Cerebellar cortex (tissue), 1 donor: Measurements from ENCODE around the gene C19orf85.
A peak's percentile ranks its signal among the peaks of the same experiment; 100 is the strongest.

Experiments used
- DNase-seq: peaks from one replicate; pipeline ENCODE4 v3.0.0-alpha.2; 2015; ENCODE audit warnings: low spot score

C19orf85 gene

GRCh38 chr19:55477905-55478304 lies 13.4 kb upstream of the C19orf85 start:
- DNase-seq, result no peak

GRCh38 chr19:55476100-55476775 lies 11.7 kb upstream of the C19orf85 start, which contains the start of gene ZNF628:
ZNF628 (plus strand) TSS chr19:55476617; CDS start chr19:55479911, 3,294 bp downstream.
- peak; percentile 98 for DNase-seq

- no peak for DNase-seq
Observed at GRCh38 chr19:55474269-55475265, 10.0 kb upstream of the C19orf85 start.

GRCh38 chr19:55473225-55474012 lies 8.9 kb upstream of the C19orf85 start:
- no peak for DNase-seq

- no peak for DNase-seq
Observed at GRCh38 chr19:55472463-55472862, 7.9 kb upstream of the C19orf85 start.

- no peak for DNase-seq
Observed at GRCh38 chr19:55471266-55471665, 6.7 kb upstream of the C19orf85 start.

GRCh38 chr19:55468054-55468393 lies 3.5 kb upstream of the C19orf85 start:
- DNase-seq, result no peak

- no peak for DNase-seq
Observed at GRCh38 chr19:55467236-55468053, 2.9 kb upstream of the C19orf85 start.

- no peak for DNase-seq
Observed at GRCh38 chr19:55466241-55466614, 1.7 kb upstream of the C19orf85 start.

GRCh38 chr19:55465460-55466240 lies 1.1 kb upstream of the C19orf85 start:
- DNase-seq, result no peak

GRCh38 chr19:55464039-55464661 lies 401 bp downstream of the C19orf85 start:
- no peak for DNase-seq

- no peak for DNase-seq
Observed at GRCh38 chr19:55463583-55464031, 944 bp downstream of the C19orf85 start.

- DNase-seq, result no peak
Observed at GRCh38 chr19:55462722-55463121, 1.8 kb downstream of the C19orf85 start.

GRCh38 chr19:55461974-55462626 lies 2.5 kb downstream of the C19orf85 start:
- no peak for DNase-seq

- peak; percentile 100 for DNase-seq
Observed at GRCh38 chr19:55461259-55461973, 3.1 kb downstream of the C19orf85 start, which contains the start of gene ISOC2. ISOC2 (minus strand) TSS chr19:55461642; CDS start chr19:55456486, 5,156 bp downstream.

GRCh38 chr19:55460670-55461258 lies 3.8 kb downstream of the C19orf85 start:
- peak; percentile 81 for DNase-seq

GRCh38 chr19:55459950-55460657 lies 4.4 kb downstream of the C19orf85 start:
- no peak for DNase-seq

GRCh38 chr19:55459551-55459949 lies 5.0 kb downstream of the C19orf85 start:
- DNase-seq, result no peak
